ENCODE data around the gene SLC25A40. TPM values are rescaled to one million over a fixed set of nuclear protein-coding genes. Genes with fewer than 3 reads are reported as not detected.
"Not testable (repeated sequence)": the region's sequence is repeated elsewhere in the genome, so short reads cannot be mapped to it uniquely, and the experiment has no call there.

Gene SLC25A40
- total and polyA plus RNA-seq, 4 donors, result 6.4 to 36.6 (median 16.7) TPM

DNA sequence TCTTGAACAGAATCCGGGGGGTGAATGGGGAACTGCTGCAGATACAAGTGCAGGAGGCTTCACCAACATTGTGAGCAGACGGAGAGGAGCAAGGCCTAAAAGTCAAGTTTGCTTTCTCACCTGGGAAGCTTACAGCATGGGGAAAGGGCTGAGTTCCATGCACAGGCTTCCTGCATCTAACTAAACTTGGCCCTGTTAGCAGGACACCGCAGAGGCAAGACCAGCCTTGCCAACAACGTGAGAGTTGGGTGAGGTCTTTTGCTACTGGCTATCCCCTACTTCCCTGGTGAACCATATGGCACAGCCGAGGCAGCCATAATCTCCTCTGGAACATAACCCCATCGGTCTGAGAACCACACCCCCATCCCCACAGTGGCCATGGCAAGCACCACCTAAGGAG lies 43.7 kb upstream of the SLC25A40 start:
- Histone ChIP-seq H3K27me3 (ENCODE audit: control insufficient read depth in 3 of 3, insufficient read depth in 3 of 3, low read length in 2 of 3) (no peaks in the 10 kb centered on the region), H3K4me3 (no peak overlapping the region), H3K9ac (ENCODE audit: insufficient read depth in 1 of 2, low read length in 2 of 2) (no peak overlapping the region), H3K4me1 (ENCODE audit: control insufficient read depth in 5 of 5, insufficient read depth in 5 of 5, low read length in 5 of 5) (no peaks in the 10 kb centered on the region), H3K27ac (ENCODE audit: low read depth in 1 of 2, low read length in 1 of 2) (no peak overlapping the region), H3K9me3 (ENCODE audit: control insufficient read depth in 4 of 4, insufficient read depth in 3 of 4, low read length in 3 of 4) (no peaks in the 10 kb centered on the region), H3K36me3 (ENCODE audit: control insufficient read depth in 4 of 4, insufficient read depth in 4 of 4, low read length in 4 of 4) (no peaks in the 10 kb centered on the region)
- TF ChIP-seq, protein P1, sequence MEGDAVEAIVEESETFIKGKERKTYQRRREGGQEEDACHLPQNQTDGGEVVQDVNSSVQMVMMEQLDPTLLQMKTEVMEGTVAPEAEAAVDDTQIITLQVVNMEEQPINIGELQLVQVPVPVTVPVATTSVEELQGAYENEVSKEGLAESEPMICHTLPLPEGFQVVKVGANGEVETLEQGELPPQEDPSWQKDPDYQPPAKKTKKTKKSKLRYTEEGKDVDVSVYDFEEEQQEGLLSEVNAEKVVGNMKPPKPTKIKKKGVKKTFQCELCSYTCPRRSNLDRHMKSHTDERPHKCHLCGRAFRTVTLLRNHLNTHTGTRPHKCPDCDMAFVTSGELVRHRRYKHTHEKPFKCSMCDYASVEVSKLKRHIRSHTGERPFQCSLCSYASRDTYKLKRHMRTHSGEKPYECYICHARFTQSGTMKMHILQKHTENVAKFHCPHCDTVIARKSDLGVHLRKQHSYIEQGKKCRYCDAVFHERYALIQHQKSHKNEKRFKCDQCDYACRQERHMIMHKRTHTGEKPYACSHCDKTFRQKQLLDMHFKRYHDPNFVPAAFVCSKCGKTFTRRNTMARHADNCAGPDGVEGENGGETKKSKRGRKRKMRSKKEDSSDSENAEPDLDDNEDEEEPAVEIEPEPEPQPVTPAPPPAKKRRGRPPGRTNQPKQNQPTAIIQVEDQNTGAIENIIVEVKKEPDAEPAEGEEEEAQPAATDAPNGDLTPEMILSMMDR (IDR thresholded peaks at IDR 0.05; ENCODE audit: control extremely low read depth, extremely low read depth), result no peak
- ATAC-seq (ENCODE audit: insufficient read depth, low FRiP score) (no peak), DNase-seq (no peak)
- 87 to 90% methylated on average over 6 of the region's 6 CpGs for WGBS, 2 donors

DNA sequence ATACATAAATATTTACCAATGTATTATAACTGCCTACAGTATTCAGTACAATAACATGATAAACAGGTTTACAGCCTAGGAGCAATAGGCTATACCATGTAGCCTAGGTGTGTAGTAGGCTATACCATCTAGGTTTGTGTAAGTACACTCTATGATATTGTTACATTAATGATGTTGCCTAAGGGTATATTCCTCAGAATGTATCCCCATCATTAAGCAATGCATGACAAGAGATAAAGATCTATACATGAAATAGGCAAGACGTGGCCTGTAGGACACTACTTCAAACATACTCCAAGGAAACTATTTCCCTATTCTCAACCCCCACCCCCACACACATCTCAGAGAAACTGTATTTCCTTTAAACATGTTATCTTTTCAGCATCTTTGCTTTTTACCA lies 42.6 kb upstream of the SLC25A40 start:
- DNase-seq (no peak), ATAC-seq (ENCODE audit: insufficient read depth, low FRiP score) (no peak)
- Histone ChIP-seq H3K9me3 (ENCODE audit: control insufficient read depth in 4 of 4, insufficient read depth in 3 of 4, low read length in 3 of 4) (no peaks in the 10 kb centered on the region), H3K27me3 (ENCODE audit: control insufficient read depth in 3 of 3, insufficient read depth in 3 of 3, low read length in 2 of 3) (no peaks in the 10 kb centered on the region), H3K27ac (ENCODE audit: low read depth in 1 of 2, low read length in 1 of 2) (no peak overlapping the region), H3K9ac (ENCODE audit: insufficient read depth in 1 of 2, low read length in 2 of 2) (no peak overlapping the region), H3K4me3 (no peak overlapping the region), H3K4me1 (ENCODE audit: control insufficient read depth in 5 of 5, insufficient read depth in 5 of 5, low read length in 5 of 5) (no peaks in the 10 kb centered on the region), H3K36me3 (ENCODE audit: control insufficient read depth in 4 of 4, insufficient read depth in 4 of 4, low read length in 4 of 4) (no peaks in the 10 kb centered on the region)
- TF ChIP-seq, protein P1 (IDR thresholded peaks at IDR 0.05; ENCODE audit: control extremely low read depth, extremely low read depth), result no peak
- 32 to 64% methylated on average over 1 of the region's 1 CpG for WGBS, 2 donors

DNA sequence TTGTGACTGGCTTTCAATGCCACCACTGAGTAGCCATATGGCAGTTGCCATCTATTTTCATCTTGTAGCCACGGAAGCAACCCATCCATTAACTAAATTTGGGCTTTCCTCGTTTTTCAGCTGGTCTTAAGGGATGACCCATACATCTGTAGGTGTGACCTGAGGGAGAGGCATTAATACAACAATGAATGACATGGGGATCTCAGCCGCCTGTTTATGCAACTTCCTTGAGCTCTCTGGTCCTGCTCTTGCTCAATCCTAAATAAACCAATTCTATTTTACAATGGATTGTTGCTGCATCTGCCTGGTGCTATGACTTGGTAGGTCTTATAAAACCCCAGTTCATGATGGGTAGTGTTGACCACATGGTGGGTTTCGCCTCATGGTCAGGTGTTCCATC lies 36.0 kb upstream of the SLC25A40 start:
- ATAC-seq (ENCODE audit: insufficient read depth, low FRiP score) (no peak), DNase-seq (no peak)
- Histone ChIP-seq H3K4me3 (no peak overlapping the region), H3K27me3 (ENCODE audit: control insufficient read depth in 3 of 3, insufficient read depth in 3 of 3, low read length in 2 of 3) (no peaks in the 10 kb centered on the region), H3K9me3 (ENCODE audit: control insufficient read depth in 4 of 4, insufficient read depth in 3 of 4, low read length in 3 of 4) (no peaks in the 10 kb centered on the region), H3K4me1 (ENCODE audit: control insufficient read depth in 5 of 5, insufficient read depth in 5 of 5, low read length in 5 of 5) (no peaks in the 10 kb centered on the region), H3K27ac (ENCODE audit: low read depth in 1 of 2, low read length in 1 of 2) (no peak overlapping the region), H3K36me3 (ENCODE audit: control insufficient read depth in 4 of 4, insufficient read depth in 4 of 4, low read length in 4 of 4) (no peaks in the 10 kb centered on the region), H3K9ac (ENCODE audit: insufficient read depth in 1 of 2, low read length in 2 of 2) (no peak overlapping the region)
- TF ChIP-seq, protein P1 (IDR thresholded peaks at IDR 0.05; ENCODE audit: control extremely low read depth, extremely low read depth), result no peak
- WGBS, 2 donors, result 63 to 75% methylated on average over 4 of the region's 4 CpGs

DNA sequence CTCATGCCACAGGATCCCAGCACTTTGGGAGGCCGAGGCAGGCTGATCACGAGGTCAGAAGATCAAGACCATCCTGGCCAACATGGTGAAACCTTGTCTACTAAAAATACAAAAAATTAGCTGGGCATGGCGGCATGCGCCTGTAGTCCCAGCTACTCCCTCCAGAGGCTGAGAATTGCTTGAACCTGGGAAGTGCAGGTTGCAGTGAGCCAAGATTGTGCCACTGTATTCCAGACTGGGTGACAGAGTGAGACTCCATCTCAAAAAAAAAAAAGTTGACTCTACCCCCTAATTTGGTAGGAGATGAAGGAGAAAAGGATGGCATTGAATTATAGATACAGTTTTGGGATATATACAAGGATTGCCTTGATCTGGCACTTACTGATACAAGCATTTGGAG lies 32.7 kb upstream of the SLC25A40 start:
- not testable (repeated sequence) for H3K4me1 ChIP-seq (ENCODE audit: control insufficient read depth in 5 of 5, insufficient read depth in 5 of 5, low read length in 5 of 5); H3K9me3 ChIP-seq (ENCODE audit: control insufficient read depth in 4 of 4, insufficient read depth in 3 of 4, low read length in 3 of 4); H3K27ac ChIP-seq (ENCODE audit: low read depth in 1 of 2, low read length in 1 of 2); ATAC-seq (ENCODE audit: insufficient read depth, low FRiP score); H3K4me3 ChIP-seq; H3K36me3 ChIP-seq (ENCODE audit: control insufficient read depth in 4 of 4, insufficient read depth in 4 of 4, low read length in 4 of 4); H3K9ac ChIP-seq (ENCODE audit: insufficient read depth in 1 of 2, low read length in 2 of 2); H3K27me3 ChIP-seq (ENCODE audit: control insufficient read depth in 3 of 3, insufficient read depth in 3 of 3, low read length in 2 of 3); DNase-seq
- 99% methylated on average over 4 of the region's 4 CpGs for WGBS, 2 donors

DNA sequence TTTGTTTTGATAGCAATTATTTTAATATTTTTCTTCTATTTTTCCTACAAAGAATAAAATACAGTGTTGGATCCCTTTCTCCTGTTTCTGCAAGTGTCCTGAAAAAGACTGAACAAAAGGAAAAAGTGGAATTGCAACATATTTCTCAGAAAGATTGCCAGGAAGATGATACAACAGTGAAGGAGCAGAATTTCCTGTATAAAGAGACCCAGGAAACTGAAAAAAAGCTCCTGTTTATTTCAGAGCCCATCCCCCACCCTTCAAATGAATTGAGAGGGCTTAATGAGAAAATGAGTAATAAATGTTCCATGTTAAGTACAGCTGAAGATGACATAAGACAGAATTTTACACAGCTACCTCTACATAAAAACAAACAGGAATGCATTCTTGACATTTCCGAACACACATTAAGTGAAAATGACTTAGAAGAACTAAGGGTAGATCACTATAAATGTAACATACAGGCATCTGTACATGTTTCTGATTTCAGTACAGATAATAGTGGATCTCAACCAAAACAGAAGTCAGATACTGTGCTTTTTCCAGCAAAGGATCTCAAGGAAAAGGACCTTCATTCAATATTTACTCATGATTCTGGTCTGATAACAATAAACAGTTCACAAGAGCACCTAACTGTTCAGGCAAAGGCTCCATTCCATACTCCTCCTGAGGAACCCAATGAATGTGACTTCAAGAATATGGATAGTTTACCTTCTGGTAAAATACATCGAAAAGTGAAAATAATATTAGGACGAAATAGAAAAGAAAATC lies 31.2 kb upstream of the SLC25A40 start:
- H3K9ac ChIP-seq (ENCODE audit: insufficient read depth in 1 of 2, low read length in 2 of 2); DNase-seq; H3K4me1 ChIP-seq (ENCODE audit: control insufficient read depth in 5 of 5, insufficient read depth in 5 of 5, low read length in 5 of 5); H3K4me3 ChIP-seq; H3K9me3 ChIP-seq (ENCODE audit: control insufficient read depth in 4 of 4, insufficient read depth in 3 of 4, low read length in 3 of 4); H3K36me3 ChIP-seq (ENCODE audit: control insufficient read depth in 4 of 4, insufficient read depth in 4 of 4, low read length in 4 of 4); H3K27ac ChIP-seq (ENCODE audit: low read depth in 1 of 2, low read length in 1 of 2); ATAC-seq (ENCODE audit: insufficient read depth, low FRiP score); H3K27me3 ChIP-seq (ENCODE audit: control insufficient read depth in 3 of 3, insufficient read depth in 3 of 3, low read length in 2 of 3): not testable (repeated sequence)
- 87 to 91% methylated on average over 3 of the region's 3 CpGs for WGBS, 2 donors
